NCI-H1092 treated with DMSO at 0.1 percent for 48 hours (cell line): ENCODE data around the gene GSN.

Experiments used
- DNase-seq: peaks from one replicate; lab custom pipeline; 2025; lab: John Stamatoyannopoulos, UW

The GSN gene

DNA sequence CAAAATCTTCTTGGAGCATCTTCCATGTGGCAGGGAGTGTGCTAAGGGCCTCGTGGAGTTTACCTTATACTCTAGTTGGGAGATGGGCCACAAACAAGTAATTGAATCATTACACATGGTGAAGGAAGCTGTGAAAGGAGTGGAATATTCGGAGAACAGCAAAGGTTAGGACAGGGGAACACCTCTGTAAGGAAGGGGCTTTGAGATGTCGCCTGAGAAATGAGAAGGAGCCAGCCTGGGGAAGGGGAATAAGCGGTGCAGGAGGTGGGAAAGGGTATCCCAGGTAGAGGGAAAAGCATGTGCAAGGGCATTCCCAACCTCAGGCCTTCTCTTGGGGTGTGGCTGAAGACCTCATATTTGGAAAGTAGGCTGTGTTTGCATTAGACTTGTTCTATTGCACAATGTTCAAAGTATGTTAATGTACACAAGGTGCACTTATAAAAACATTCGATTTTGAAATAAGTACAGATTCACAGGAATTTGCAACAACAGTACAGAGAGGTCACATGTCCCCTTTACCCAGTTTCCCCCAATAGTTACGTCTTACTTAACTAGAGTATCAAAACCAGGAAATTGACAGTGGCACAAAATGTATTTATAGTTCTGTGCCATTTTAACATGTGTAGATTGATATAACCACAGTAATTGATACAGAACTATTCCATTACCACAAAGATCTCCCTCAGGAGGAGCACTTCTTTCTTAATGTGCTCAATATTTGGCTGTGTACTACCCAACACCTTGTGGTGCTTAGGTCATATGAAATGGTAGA is 104.5 kb downstream of the GSN start:
- no peak for DNase-seq

DNA sequence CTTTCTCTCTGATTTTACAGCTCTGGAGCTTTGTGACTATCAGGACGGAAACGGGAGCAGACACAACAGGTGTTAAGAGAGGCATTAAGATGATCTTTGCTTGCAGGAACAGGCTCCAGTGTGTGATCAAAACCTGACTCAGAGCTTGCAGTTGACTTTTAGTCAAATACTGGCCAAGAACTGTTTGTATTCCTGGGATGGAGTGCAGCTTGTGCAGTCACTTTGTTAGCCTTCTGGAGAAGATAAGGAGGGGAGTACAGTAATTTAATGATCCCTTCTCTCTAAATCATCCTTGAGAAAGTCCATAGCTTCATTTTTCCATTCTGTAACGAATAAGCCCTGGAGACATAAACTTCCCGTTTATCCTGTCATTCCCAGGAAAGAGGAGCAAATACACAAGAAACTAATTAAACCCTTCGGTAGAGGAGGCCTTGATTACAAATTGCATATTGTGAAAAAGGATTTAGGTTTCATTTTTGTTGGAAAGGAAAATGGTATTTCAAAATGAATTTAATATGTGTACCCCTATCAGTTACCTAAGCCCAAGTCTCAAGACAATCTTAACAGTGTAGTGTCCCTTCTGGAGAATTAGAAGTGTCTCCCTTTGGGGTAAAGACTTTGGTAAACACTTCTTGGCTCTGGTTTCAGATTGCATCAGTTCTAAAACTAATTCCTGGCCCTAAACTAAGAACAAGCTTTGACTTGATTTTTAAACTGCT is 105.2 kb downstream of the GSN start:
- no peak for DNase-seq

DNA sequence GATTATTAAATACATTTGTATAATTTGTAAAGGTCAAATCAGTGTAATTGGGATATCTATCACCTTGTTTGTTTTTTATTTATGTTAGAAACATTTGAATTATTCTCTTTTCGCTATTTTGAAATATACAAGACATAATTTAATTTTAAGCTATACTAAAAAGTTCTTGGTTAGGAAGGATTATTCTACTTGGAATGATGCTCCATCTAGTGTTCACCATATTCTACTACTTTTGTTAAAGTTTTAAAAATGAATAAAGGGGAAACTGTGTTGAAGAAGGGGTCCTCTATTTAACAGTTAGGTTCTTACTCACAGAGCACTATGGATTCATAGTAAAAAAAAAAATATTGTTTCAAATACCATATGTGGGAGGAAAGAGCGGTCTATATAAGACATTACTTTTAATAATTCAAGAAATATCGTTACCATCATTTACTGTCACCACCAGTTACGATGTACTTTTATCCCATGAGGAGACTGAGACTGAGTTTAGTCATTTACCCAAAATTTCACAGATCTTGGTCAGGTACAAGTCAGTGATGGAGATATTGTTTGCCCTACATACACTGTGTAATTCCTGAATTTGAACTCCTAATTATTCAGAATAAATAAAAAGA is 108.4 kb downstream of the GSN start:
- DNase-seq: peak; percentile 17

DNA sequence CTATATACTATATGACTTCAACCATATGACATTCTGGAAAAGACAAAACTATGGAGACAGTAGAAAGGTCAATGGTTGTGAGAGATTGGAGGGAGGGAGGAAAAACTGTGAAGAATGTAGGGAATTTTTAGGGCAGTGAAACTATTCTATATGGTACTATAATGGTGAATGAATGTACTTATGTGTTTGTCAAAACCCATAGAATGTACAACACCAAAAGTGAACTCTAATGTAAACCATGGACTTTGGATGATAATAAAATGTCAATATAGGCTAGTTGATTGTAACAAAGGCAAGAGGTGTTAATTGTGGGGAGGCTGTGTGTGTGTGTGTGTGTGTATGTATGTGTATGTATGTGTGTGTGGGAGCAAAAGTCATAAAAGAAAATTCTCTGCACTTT is 112.9 kb downstream of the GSN start:
- no peak for DNase-seq
